ENCODE data around the gene CORO2B. TPM values are rescaled to one million over a fixed set of nuclear protein-coding genes. Genes with fewer than 3 reads are reported as not detected.

The CORO2B gene
- polyA plus RNA-seq, 3 donors, result 0.03 TPM; not detected in 2

GRCh38 chr15:68616397-68616796 lies 37.6 kb downstream of the CORO2B start:
- no peaks in the 10 kb centered on the region for H3K9me3 ChIP-seq (replicated peaks in 1 of 2; ENCODE audit: control insufficient read depth in 1 of 2, insufficient read depth in 1 of 2, low read length in 2 of 2)
- no peak overlapping the region for H3K4me3 ChIP-seq (replicated peaks in 1 of 3; ENCODE audit: low read depth in 2 of 3, low read length in 3 of 3)
- Mint-ChIP-seq H3K9me3 (no peaks in the 10 kb centered on the region), H3K27ac (peak overlapping the region in 1 of 7 donors; percentile 74), H3K27me3 (ENCODE audit: low read depth in 3 of 3) (peaks cover 0 to 2% (median 0%) of the 10 kb centered on the region in 3 donors), H3K36me3 (no peaks in the 10 kb centered on the region), H3K4me3 (no peak overlapping the region), H3K4me1 (peaks cover 25% of the 10 kb centered on the region)
- no peak for DNase-seq
- intact Hi-C loops (cut with micrococcal nuclease), result no loop called here
- H3K4me1 ChIP-seq (ENCODE audit: control insufficient read depth in 1 of 2, insufficient read depth in 2 of 2, low read length in 2 of 2), result peaks cover 11% of the 10 kb centered on the region in 2 donors
- H3K36me3 ChIP-seq (replicated peaks in 1 of 2; ENCODE audit: control insufficient read depth in 1 of 2, insufficient read depth in 2 of 2, low read length in 2 of 2), result no peaks in the 10 kb centered on the region
- no peaks in the 10 kb centered on the region for H3K79me2 ChIP-seq (ENCODE audit: insufficient read depth, low read length)
- H3K9ac ChIP-seq (ENCODE audit: insufficient read depth, low read length, poor library complexity, severe bottlenecking), result no peak overlapping the region
- H2AFZ ChIP-seq (ENCODE audit: insufficient read depth, low read depth, low read length, poor library complexity, severe bottlenecking), result no peak overlapping the region
- no peaks in the 10 kb centered on the region for H3K27me3 ChIP-seq (ENCODE audit: control insufficient read depth in 2 of 2, insufficient read depth in 2 of 2, low read length in 2 of 2)
- TF ChIP-seq, protein P1, sequence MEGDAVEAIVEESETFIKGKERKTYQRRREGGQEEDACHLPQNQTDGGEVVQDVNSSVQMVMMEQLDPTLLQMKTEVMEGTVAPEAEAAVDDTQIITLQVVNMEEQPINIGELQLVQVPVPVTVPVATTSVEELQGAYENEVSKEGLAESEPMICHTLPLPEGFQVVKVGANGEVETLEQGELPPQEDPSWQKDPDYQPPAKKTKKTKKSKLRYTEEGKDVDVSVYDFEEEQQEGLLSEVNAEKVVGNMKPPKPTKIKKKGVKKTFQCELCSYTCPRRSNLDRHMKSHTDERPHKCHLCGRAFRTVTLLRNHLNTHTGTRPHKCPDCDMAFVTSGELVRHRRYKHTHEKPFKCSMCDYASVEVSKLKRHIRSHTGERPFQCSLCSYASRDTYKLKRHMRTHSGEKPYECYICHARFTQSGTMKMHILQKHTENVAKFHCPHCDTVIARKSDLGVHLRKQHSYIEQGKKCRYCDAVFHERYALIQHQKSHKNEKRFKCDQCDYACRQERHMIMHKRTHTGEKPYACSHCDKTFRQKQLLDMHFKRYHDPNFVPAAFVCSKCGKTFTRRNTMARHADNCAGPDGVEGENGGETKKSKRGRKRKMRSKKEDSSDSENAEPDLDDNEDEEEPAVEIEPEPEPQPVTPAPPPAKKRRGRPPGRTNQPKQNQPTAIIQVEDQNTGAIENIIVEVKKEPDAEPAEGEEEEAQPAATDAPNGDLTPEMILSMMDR (IDR thresholded peaks at IDR 0.05), result no peak
- WGBS (ENCODE audit: insufficient coverage), result 98% methylated on average over 12 of the region's 16 CpGs
- no peak overlapping the region for H3K27ac ChIP-seq (ENCODE audit: low read depth in 1 of 2, low read length in 2 of 2)
- no peaks in the 10 kb centered on the region for H4K20me1 ChIP-seq (ENCODE audit: insufficient read depth, low read length)
- no peak overlapping the region for H3K4me2 ChIP-seq (replicated peaks; ENCODE audit: extremely low read depth, low read length, poor library complexity, severe bottlenecking)

DNA sequence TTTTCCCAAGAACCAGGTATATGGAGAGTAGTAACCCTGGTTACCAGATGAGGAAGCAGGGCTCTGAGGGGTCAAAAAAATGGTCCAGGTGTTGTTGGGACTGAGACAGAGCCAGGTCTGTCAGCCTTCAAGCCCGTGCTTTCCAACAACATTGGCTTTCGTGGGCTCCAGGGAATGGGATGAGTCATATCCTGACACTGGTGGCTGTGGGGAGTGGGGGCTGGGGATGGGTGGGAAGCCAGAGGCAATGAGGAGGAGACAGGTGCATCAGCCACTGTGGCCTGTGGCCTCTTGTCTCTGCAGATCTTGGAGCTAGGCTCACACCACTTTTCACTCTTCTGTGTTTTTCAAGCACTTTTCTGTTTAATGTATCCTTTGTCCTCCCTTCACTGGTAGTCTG lies 38.2 kb downstream of the CORO2B start:
- Mint-ChIP-seq H3K36me3 (no peaks in the 10 kb centered on the region), H3K4me3 (no peak overlapping the region), H3K27me3 (ENCODE audit: low read depth in 3 of 3) (peaks cover 0 to 2% (median 0%) of the 10 kb centered on the region in 3 donors), H3K4me1 (peaks cover 27% of the 10 kb centered on the region), H3K27ac (peak overlapping the region in 2 of 7 donors; percentile 31 to 74), H3K9me3 (no peaks in the 10 kb centered on the region)
- no peaks in the 10 kb centered on the region for H3K27me3 ChIP-seq (ENCODE audit: control insufficient read depth in 2 of 2, insufficient read depth in 2 of 2, low read length in 2 of 2)
- TF ChIP-seq, protein P1 (IDR thresholded peaks at IDR 0.05), result no peak
- no peaks in the 10 kb centered on the region for H3K79me2 ChIP-seq (ENCODE audit: insufficient read depth, low read length)
- H4K20me1 ChIP-seq (ENCODE audit: insufficient read depth, low read length), result no peaks in the 10 kb centered on the region
- H3K4me2 ChIP-seq (replicated peaks; ENCODE audit: extremely low read depth, low read length, poor library complexity, severe bottlenecking), result no peak overlapping the region
- no peak overlapping the region for H3K9ac ChIP-seq (ENCODE audit: insufficient read depth, low read length, poor library complexity, severe bottlenecking)
- intact Hi-C loops (cut with micrococcal nuclease), result no loop called here
- H3K9me3 ChIP-seq (replicated peaks in 1 of 2; ENCODE audit: control insufficient read depth in 1 of 2, insufficient read depth in 1 of 2, low read length in 2 of 2), result no peaks in the 10 kb centered on the region
- H3K36me3 ChIP-seq (replicated peaks in 1 of 2; ENCODE audit: control insufficient read depth in 1 of 2, insufficient read depth in 2 of 2, low read length in 2 of 2), result no peaks in the 10 kb centered on the region
- no peak overlapping the region for H3K4me3 ChIP-seq (replicated peaks in 1 of 3; ENCODE audit: low read depth in 2 of 3, low read length in 3 of 3)
- 31% methylated on average over 2 of the region's 2 CpGs for WGBS (ENCODE audit: insufficient coverage)
- no peak overlapping the region for H2AFZ ChIP-seq (ENCODE audit: insufficient read depth, low read depth, low read length, poor library complexity, severe bottlenecking)
- peaks cover 11% of the 10 kb centered on the region in 2 donors for H3K4me1 ChIP-seq (ENCODE audit: control insufficient read depth in 1 of 2, insufficient read depth in 2 of 2, low read length in 2 of 2)
- no peak for DNase-seq
- no peak overlapping the region for H3K27ac ChIP-seq (ENCODE audit: low read depth in 1 of 2, low read length in 2 of 2)

All from CD14-positive monocyte (primary cell).